ENCODE results near the gene ACSBG1. TPM values are rescaled to one million over a fixed set of nuclear protein-coding genes. Genes with fewer than 3 reads are reported as not detected.

ACSBG1 gene
- total RNA-seq, 1 donor from 2014 or later = not detected

GRCh38 chr15:78209646-78210348, 24.6 kb downstream of the ACSBG1 start:
- H3K27ac ChIP-seq = no peak overlapping the region
- intact Hi-C loops (cut with DNase I) = no loop called here
- DNase-seq (ENCODE audit: low spot score in 2 of 2) = peak in 1 of 2 donors; percentile 45
- no peaks in the 10 kb centered on the region for H3K9me3 ChIP-seq
- TF ChIP-seq CTCF (IDR thresholded peaks at IDR 0.05) = no peak
- no peaks in the 10 kb centered on the region for H3K27me3 ChIP-seq
- H3K4me3 ChIP-seq = no peak overlapping the region
- H3K36me3 ChIP-seq = no peaks in the 10 kb centered on the region
- H3K4me1 ChIP-seq = no peaks in the 10 kb centered on the region

GRCh38 chr15:78208887-78209645, 25.3 kb downstream of the ACSBG1 start:
- intact Hi-C loops (cut with DNase I) = no loop called here
- Histone ChIP-seq H3K9me3 (no peaks in the 10 kb centered on the region), H3K4me3 (no peak overlapping the region), H3K27ac (no peak overlapping the region), H3K27me3 (no peaks in the 10 kb centered on the region), H3K36me3 (no peaks in the 10 kb centered on the region), H3K4me1 (no peaks in the 10 kb centered on the region)
- TF ChIP-seq CTCF (IDR thresholded peaks at IDR 0.05) = no peak
- DNase-seq (ENCODE audit: low spot score in 2 of 2) = peak in 1 of 2 donors; percentile 48

GRCh38 chr15:78208341-78208844, 26.0 kb downstream of the ACSBG1 start:
- Histone ChIP-seq H3K27ac (no peak overlapping the region), H3K4me3 (no peak overlapping the region), H3K36me3 (no peaks in the 10 kb centered on the region), H3K9me3 (no peaks in the 10 kb centered on the region), H3K4me1 (no peaks in the 10 kb centered on the region), H3K27me3 (no peaks in the 10 kb centered on the region)
- DNase-seq (ENCODE audit: low spot score in 2 of 2) = peak in 1 of 2 donors; percentile 49
- intact Hi-C loops (cut with DNase I) = no loop called here
- no peak for TF ChIP-seq CTCF (IDR thresholded peaks at IDR 0.05)

- Histone ChIP-seq H3K27me3 (no peaks in the 10 kb centered on the region), H3K9me3 (no peaks in the 10 kb centered on the region), H3K36me3 (no peaks in the 10 kb centered on the region), H3K27ac (no peak overlapping the region), H3K4me1 (no peaks in the 10 kb centered on the region), H3K4me3 (no peak overlapping the region)
- TF ChIP-seq CTCF (IDR thresholded peaks at IDR 0.05) = no peak
- intact Hi-C loops (cut with DNase I) = no loop called here
- peak in 1 of 2 donors; percentile 8 for DNase-seq (ENCODE audit: low spot score in 2 of 2)
Measured at GRCh38 chr15:78207641-78208340, 26.6 kb downstream of the ACSBG1 start.

GRCh38 chr15:78207110-78207458, 27.3 kb downstream of the ACSBG1 start:
- Histone ChIP-seq H3K9me3 (no peaks in the 10 kb centered on the region), H3K36me3 (no peaks in the 10 kb centered on the region), H3K27me3 (no peaks in the 10 kb centered on the region), H3K4me1 (no peaks in the 10 kb centered on the region), H3K4me3 (no peak overlapping the region), H3K27ac (no peak overlapping the region)
- peak in 1 of 2 donors; percentile 37 for DNase-seq (ENCODE audit: low spot score in 2 of 2)
- no peak for TF ChIP-seq CTCF (IDR thresholded peaks at IDR 0.05)
- intact Hi-C loops (cut with DNase I) = no loop called here
